Stimulated activated CD8-positive, alpha-beta memory T cell treated with anti-CD3 and anti-CD28 coated beads, Interleukin-4, amount 100 ng/mL, for 4 hours (primary cell): ENCODE results near the gene MRNIP.
"Not testable (repeated sequence)": the region's sequence is repeated elsewhere in the genome, so short reads cannot be mapped to it uniquely, and the experiment has no call there.

Source experiments
- DNase-seq, 2 donors: peaks; one replicate each; pipeline ENCODE4 v3.0.0-alpha.2; 2020; ENCODE audit warnings: low read depth in 2 of 2, low spot score in 1 of 2

Gene MRNIP

DNA sequence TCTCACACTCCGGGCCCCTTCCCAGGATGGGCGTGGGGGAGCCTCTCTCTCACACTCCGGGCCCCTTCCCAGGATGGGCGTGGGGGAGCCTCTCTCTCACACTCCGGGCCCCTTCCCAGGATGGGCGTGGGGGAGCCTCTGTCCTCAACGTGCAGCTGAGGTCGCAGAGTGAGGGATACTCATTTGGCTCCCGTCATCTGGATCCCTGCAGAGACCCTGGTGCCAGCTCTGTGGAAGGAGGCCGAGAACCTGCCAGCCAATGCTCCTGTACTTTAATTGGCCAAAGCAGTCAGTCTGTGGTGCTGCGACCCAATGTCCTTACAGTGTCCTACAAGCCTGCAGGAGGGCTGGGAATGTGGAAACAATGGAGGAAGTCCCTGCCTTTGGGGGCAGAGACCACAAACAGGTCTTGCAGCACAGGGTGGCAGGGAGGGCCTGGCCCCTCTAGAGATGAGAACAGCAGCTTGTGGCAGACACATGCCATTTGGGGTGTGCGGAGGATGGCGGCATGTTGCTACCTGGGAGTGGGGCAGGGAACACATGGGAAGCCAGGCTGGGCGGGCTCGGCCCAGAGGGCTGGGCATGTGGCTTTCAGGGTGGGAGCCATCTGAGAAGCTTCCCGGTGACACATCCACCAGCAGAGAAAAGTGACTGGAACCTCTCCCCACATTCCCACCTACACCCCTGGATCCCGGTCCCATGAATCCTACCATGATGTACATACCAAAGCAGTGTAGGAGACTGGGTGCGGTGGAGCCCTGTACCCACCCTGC is 13.6 kb upstream of the MRNIP start:
- DNase-seq: no peak

DNA sequence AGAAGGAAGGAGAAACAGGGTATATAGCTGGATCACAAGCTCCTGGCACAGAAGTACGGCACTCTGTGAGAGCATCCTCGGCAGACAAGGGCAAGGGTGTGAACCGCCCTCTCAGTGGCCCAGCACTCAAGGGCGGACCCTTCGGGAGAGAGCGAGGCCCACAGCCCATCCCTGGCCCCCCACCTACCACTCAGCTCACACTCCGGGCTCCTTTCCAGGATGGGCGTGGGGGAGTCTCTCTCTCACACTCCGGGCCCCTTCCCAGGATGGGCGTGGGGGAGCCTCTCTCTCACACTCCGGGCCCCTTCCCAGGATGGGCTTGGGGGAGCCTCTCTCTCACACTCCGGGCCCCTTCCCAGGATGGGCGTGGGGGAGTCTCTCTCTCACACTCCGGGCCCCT is 12.9 kb upstream of the MRNIP start:
- DNase-seq: not testable (repeated sequence)

GRCh38 chr5:179870952-179871351 is 12.3 kb upstream of the MRNIP start:
- DNase-seq: no peak

GRCh38 chr5:179870403-179870903 is 11.8 kb upstream of the MRNIP start:
- DNase-seq: no peak

- DNase-seq: no peak
Measured at GRCh38 chr5:179869641-179870402, 11.2 kb upstream of the MRNIP start.

- DNase-seq: no peak
Measured at GRCh38 chr5:179869101-179869500, 10.5 kb upstream of the MRNIP start.

DNA sequence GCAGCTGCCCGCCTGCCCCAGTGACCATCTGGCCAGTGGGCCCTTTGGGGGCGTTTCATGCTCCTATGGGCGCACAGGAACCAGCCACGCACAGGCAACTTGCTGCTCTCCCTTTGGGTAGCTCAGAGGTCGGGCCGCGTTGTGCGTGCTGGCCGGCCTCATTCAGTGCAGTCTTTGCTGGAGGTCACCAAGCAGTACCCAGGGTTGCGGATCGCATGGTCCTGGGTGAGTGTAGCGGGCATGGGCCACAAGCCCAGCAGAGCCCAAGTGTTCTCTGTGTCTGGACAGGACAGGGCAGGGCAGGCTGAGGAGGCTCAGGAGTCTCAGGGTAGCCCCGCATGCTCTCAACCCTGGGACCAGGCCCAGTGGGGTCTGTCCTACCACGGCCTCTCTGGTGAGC is 9.9 kb upstream of the MRNIP start:
- no peak for DNase-seq

- DNase-seq: no peak
Measured at GRCh38 chr5:179867476-179867875, 8.9 kb upstream of the MRNIP start.

DNA sequence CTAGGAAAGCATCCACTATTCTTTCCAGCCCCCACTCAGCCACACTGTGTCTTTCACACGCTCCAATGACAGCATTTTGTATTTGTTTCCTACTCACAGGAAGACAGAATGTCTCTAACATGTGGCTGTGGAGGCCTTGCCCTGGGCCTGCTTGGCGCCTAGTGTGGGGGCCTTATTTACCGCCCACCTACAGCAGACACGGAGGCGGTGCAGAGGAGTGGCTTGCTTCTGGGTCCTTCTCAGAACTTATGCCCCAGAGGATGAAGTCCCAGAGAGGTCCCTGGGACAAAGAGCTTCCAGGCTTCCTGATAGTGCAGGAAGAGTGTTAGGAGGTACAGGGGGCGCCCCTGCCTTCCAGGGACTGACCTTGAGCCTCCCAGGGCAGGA is 8.5 kb upstream of the MRNIP start:
- no peak for DNase-seq

DNA sequence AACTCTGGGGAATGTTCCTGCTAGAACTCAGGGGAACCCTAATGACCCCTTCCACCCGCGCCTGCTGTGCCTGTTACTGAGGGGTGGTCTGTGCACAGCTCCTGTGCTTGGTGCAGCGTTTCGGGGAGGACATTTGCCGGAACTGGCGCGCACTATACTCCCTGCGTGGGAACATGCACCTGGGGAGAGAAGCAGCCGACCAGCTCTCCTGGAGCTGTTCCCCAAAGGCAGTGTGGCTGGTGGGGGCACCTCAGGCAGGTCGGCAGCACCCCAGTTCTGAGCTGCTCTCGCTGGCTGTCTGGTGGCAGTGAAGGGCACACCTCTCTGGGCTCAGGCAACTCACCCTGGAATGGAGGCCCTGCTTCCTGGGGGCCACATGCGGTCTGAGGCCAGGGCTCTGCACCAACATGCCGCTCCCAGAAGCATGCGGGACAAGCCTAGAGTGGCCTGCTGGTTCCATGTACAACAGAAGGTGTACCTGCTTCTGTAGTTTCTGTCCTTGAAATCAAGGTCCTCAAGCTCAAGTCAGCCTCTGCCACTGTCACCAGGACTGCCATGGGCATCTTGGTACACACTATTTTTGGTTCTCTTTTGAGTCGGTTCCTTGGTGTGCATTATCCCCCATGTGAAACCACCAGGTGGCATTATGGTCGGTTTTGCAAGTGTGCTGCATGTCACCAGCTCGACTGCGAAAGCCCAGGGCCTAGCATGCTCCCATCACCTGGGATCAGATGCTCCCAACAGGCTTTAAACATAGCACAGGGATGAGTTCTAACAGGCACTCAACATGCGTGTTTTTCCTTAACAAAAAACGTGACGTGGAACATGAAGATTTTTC is 7.8 kb upstream of the MRNIP start:
- DNase-seq: no peak

- DNase-seq: no peak
Measured at GRCh38 chr5:179865491-179866240, 7.0 kb upstream of the MRNIP start.

DNA sequence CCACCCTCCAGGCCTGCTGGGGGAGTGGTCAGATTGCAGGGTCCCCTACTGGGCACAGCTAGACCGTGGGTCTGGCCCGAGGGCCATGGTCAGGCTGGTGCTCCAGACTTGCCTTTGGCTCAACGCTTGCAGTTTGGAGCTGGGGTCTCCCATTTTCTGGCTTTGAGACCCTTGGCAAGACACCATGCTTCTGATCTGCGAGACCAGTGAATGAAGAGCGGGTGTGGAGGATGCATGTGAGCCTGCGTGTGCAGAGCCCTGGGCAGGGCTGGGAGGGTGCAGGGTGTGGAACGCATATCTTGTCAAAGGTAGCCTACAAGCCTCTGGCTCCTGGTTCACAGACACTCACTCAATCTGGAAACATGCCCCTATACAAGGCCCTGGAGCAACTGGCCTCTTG is 6.1 kb upstream of the MRNIP start:
- no peak for DNase-seq

- no peak for DNase-seq
Measured at GRCh38 chr5:179863449-179864085, 5.0 kb upstream of the MRNIP start.

DNA sequence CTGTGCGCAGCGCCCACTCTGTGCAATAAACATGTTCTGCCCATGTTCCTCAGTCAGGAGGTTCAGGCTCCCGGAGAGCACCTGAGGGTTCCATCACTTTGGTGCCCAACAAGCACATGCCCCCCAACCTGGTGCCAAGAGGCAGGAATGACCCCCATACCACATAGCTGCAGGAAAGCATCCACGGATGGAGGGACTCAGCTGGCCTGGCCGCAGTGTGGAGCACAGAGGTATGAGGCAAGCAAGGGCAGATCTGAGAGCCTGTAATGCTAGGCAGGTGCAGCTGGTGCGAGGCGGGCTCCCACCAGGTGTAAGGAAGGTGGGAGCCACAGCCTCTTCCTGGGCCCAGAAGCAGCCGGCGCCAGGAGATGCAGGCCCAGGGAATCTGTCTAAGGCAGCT is 4.3 kb upstream of the MRNIP start:
- DNase-seq: no peak

DNA sequence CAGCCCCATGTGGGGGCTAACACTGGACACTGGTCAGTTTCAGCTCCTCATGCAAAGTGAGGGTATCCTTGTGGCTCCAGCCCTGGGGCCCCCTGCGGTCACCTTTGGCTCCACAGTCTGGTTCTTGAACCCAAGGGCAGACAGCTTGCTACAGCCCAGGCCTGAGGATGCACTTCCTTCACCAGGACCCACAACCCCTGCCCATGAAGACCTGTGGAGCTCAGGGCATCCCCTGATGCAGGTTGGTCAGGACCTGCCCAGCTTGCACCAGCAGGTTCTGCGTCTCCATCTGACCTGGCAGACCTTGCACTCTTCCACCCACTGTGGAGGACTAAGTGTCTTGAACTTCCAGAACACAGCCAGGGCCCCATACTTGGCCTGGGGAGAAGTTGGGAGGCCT is 3.7 kb upstream of the MRNIP start:
- no peak for DNase-seq

DNA sequence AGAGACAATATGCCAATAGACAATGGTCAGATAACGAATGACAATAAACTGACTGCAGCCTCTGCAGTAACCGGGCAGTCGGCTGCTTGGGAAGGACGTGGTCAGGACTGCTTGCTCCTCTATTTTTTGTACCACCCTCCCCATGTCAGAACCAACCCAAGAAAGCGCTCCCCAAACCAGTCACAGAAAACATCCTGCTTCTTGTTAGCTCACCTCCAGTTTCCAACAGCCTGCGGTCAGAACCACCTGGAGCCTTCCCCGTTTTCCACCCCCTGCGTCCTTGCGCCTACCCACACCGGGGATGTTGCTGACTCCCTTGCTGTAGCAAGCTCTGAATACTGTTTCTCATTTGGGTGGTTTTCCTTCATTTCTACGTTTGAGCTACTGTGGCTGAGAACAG is 1.7 kb upstream of the MRNIP start:
- no peak for DNase-seq

GRCh38 chr5:179858241-179858585 is 404 bp downstream of the MRNIP start:
- peak; percentile 10 to 33 for DNase-seq

DNA sequence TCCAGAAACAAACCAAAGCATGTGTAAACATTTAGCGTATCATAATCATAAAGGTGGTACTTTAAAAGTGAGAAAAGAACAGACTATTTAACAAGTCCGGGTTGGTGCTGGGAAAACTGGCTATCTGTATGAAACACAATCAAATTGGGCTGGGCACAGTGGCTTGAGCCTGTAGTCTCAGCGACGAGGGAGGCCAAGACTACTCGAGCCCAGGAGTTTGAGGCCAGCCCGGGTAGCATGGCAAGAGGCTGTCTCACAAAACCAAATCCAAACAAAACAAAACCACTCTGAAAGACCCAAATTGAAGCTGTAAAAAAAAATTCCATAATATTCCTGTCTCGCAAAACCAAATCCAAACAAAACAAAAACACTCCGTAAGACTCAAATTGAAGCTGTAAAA is 4.3 kb downstream of the MRNIP start:
- DNase-seq: no peak

- no peak for DNase-seq
Measured at GRCh38 chr5:179852993-179853547, 5.5 kb downstream of the MRNIP start.

DNA sequence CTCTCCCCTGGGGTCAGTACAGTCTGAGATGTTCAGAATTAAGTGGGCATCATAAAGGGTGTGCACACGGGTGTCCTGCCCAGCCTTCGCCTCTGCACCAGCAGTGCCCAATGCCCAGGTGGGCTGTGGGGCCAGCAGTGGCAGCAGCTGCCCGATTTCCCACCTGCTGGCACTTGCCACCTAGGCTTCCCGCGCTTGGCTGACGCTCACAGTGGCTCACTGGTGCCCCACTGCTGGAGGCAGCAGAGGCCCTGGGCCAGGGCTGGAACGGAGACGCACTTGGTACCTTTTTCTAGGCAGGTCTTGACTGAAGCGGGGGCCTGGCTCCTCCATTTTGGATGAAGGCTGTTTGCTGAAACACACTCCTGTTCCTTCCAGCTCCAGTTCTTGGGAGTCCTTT is 17.0 kb downstream of the MRNIP start:
- DNase-seq: no peak
